K562 (cell line): ENCODE results near the gene YES1. TPM values are rescaled to one million over a fixed set of nuclear protein-coding genes. Genes with fewer than 3 reads are reported as not detected.

Experiments used
- CBX8 ChIP-seq: fragments of 200-600 bp; sonication (generic); IDR thresholded peaks from 2 replicates; pipeline ENCODE4 v1.6.1; 2012; ENCODE audit warnings: borderline replicate concordance, mixed run types, low read depth, mild to moderate bottlenecking, moderate library complexity, mixed read lengths, low read length, control low read depth, inconsistent platforms; ENCODE audit not compliant: poor library complexity, severe bottlenecking; ENCODE audit errors: extremely low read depth
- HDAC6 ChIP-seq: IDR thresholded peaks from 2 replicates; pipeline ENCODE4 v1.6.1; 2012; ENCODE audit warnings: low read depth, mild to moderate bottlenecking, control low read depth, inconsistent platforms, low read length, moderate library complexity
- HDGF ChIP-seq: fragments of 450-650 bp; IDR thresholded peaks from 2 replicates; pipeline ENCODE4 v1.6.1; 2016
- IRF2 ChIP-seq: sonication (generic); formaldehyde crosslinking; IDR thresholded peaks from 2 replicates; pipeline ENCODE4 v1.8.1; 2022; ENCODE audit warnings: mild to moderate bottlenecking, missing genetic modification reagents
- MTA1 ChIP-seq: fragments of 450-650 bp; IDR thresholded peaks from 2 replicates; pipeline ENCODE4 v1.6.1; 2017; ENCODE audit warnings: borderline replicate concordance
- NFE2L1 ChIP-seq: fragments of 450-650 bp; IDR thresholded peaks from 2 replicates; pipeline ENCODE4 v1.6.1; 2016; ENCODE audit warnings: missing genetic modification characterization, low read depth, mild to moderate bottlenecking, missing compliant biosample characterization, moderate library complexity, borderline replicate concordance
- POLR2AphosphoS2 ChIP-seq: IDR thresholded peaks from 2 replicates; pipeline ENCODE4 v1.6.1; 2012; ENCODE audit warnings: low read length, improper control_type of control experiment
- SNIP1 ChIP-seq: fragments of 450-650 bp; IDR thresholded peaks from 2 replicates; pipeline ENCODE4 v1.7.1; 2017; ENCODE audit warnings: low read depth, mild to moderate bottlenecking
- TAF15 ChIP-seq: fragments of 200-400 bp; formaldehyde crosslinking; IDR thresholded peaks from 2 replicates; pipeline ENCODE4 v1.6.1; 2017; ENCODE audit warnings: mild to moderate bottlenecking, low read depth, low read length, moderate library complexity
- TCF3 ChIP-seq: sonication (generic); formaldehyde crosslinking; IDR thresholded peaks from 2 replicates; pipeline ENCODE4 v1.4.0; 2020; ENCODE audit warnings: mild to moderate bottlenecking, missing genetic modification reagents
- ZNF584 ChIP-seq: fragments of 200-800 bp; sonication (Bioruptor generic); IDR thresholded peaks from 2 replicates; pipeline ENCODE4 v1.6.1; 2016; ENCODE audit warnings: low read depth, mild to moderate bottlenecking, missing genetic modification characterization, missing compliant biosample characterization
- polyA plus RNA-seq, 8 experiments: library from polyadenylated mRNA; depleted of rRNA in 4 of 8; stranded (reverse) in 5 of 8; unstranded in 3 of 8; fragments of >200 nt; fragmentation: Nextera tagmentation in 2 of 8; fragmentation: Illumina TruSeq in 1 of 8; extraction: Ambion mirVana in 2 of 8; extraction: Trizol in 1 of 8; gene quantifications; 2 replicates each; pipeline versions ENCODE4 v1.2.1 to v1.2.3, GENCODE V29; 2011 to 2014; ENCODE audit warnings: inconsistent platforms in 1 of 8, missing spikeins in 1 of 8
- total RNA-seq, 7 experiments: library from RNA; depleted of rRNA in 6 of 7; stranded (reverse); fragments of >200 nt in 6 of 7; fragmentation: Illumina TruSeq in 2 of 7; extraction: Trizol in 2 of 7; gene quantifications; 2 replicates each; pipeline versions ENCODE4 v1.2.1 to v1.2.3, GENCODE V29; 2011 to 2021; ENCODE audit warnings: low replicate concordance in 1 of 7
- TF ChIP-seq, protein P1 (sequence below): fragments of 450-650 bp; conservative IDR thresholded peaks from 2 replicates; pipeline ENCODE4 v1.6.1; 2016; ENCODE audit warnings: missing genetic modification characterization, low read depth, mild to moderate bottlenecking, control low read depth, missing compliant biosample characterization
- TF ChIP-seq, protein P2 (sequence below): sonication (generic); IDR thresholded peaks from 2 replicates; pipeline ENCODE4 v1.6.1; 2016
- TF ChIP-seq, protein P3 (sequence below): fragments of 450-650 bp; IDR thresholded peaks from 2 replicates; pipeline ENCODE4 v1.6.1; 2016; ENCODE audit warnings: antibody characterized with exemption
- TF ChIP-seq, protein P4 (sequence below), 2 experiments: fragments of 450-650 bp in 1 of 2; sonication (generic) in 1 of 2; formaldehyde crosslinking in 1 of 2; IDR thresholded peaks; 2 replicates each; pipeline versions ENCODE4 v1.7.1 to v1.9.0; 2016 to 2022; ENCODE audit warnings: inconsistent platforms in 1 of 2, mild to moderate bottlenecking in 1 of 2, missing genetic modification reagents in 1 of 2

YES1 gene
- total and polyA plus RNA-seq, 9 of the 15 experiments (the other 6 are each of a cell fraction or from before 2014, with no cell fraction given) = 37.2 to 115 (median 77.7) TPM

DNA sequence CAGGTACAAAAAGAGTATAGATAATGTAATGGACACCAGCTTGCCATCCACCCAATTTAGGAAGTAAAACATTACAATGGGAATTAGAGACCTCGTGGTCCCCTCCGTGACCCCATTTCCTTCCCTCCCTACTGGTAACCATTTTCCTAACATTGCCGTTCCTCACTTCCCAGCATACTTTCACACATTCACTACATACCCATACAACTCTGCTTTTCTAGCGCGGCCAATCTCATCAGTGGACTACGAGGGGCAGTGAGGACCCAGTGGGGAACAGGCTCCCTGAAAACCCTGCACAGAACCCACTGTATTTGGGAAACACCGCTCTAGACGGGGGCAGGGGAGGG lies 100.8 kb downstream of the YES1 start (continued):
- TF ChIP-seq, protein P1, sequence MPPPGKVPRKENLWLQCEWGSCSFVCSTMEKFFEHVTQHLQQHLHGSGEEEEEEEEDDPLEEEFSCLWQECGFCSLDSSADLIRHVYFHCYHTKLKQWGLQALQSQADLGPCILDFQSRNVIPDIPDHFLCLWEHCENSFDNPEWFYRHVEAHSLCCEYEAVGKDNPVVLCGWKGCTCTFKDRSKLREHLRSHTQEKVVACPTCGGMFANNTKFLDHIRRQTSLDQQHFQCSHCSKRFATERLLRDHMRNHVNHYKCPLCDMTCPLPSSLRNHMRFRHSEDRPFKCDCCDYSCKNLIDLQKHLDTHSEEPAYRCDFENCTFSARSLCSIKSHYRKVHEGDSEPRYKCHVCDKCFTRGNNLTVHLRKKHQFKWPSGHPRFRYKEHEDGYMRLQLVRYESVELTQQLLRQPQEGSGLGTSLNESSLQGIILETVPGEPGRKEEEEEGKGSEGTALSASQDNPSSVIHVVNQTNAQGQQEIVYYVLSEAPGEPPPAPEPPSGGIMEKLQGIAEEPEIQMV (tag) = peak; percentile 99
- TF ChIP-seq MTA1 (no peak), TCF3 (no peak), POLR2AphosphoS2 (no peak), NFE2L1 (tag) (no peak), HDGF (no peak), CBX8 (no peak), TAF15 (no peak), HDAC6 (no peak), IRF2 (no peak), ZNF584 (CRISPR knock-in tag) (no peak), SNIP1 (no peak)
- TF ChIP-seq, protein P2, sequence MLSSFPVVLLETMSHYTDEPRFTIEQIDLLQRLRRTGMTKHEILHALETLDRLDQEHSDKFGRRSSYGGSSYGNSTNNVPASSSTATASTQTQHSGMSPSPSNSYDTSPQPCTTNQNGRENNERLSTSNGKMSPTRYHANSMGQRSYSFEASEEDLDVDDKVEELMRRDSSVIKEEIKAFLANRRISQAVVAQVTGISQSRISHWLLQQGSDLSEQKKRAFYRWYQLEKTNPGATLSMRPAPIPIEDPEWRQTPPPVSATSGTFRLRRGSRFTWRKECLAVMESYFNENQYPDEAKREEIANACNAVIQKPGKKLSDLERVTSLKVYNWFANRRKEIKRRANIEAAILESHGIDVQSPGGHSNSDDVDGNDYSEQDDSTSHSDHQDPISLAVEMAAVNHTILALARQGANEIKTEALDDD = no peak
- TF ChIP-seq, protein P3, sequence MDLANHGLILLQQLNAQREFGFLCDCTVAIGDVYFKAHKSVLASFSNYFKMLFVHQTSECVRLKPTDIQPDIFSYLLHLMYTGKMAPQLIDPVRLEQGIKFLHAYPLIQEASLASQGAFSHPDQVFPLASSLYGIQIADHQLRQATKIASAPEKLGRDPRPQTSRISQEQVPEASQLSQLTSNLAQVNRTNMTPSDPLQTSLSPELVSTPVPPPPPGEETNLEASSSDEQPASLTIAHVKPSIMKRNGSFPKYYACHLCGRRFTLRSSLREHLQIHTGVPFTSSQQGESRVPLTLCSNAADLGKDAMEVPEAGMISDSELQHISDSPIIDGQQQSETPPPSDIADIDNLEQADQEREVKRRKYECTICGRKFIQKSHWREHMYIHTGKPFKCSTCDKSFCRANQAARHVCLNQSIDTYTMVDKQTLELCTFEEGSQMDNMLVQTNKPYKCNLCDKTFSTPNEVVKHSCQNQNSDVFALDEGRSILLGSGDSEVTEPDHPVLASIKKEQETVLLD = 0 out of 2 replicates have a peak, but pooled peaks have one; percentile 30
- TF ChIP-seq, protein P4, sequence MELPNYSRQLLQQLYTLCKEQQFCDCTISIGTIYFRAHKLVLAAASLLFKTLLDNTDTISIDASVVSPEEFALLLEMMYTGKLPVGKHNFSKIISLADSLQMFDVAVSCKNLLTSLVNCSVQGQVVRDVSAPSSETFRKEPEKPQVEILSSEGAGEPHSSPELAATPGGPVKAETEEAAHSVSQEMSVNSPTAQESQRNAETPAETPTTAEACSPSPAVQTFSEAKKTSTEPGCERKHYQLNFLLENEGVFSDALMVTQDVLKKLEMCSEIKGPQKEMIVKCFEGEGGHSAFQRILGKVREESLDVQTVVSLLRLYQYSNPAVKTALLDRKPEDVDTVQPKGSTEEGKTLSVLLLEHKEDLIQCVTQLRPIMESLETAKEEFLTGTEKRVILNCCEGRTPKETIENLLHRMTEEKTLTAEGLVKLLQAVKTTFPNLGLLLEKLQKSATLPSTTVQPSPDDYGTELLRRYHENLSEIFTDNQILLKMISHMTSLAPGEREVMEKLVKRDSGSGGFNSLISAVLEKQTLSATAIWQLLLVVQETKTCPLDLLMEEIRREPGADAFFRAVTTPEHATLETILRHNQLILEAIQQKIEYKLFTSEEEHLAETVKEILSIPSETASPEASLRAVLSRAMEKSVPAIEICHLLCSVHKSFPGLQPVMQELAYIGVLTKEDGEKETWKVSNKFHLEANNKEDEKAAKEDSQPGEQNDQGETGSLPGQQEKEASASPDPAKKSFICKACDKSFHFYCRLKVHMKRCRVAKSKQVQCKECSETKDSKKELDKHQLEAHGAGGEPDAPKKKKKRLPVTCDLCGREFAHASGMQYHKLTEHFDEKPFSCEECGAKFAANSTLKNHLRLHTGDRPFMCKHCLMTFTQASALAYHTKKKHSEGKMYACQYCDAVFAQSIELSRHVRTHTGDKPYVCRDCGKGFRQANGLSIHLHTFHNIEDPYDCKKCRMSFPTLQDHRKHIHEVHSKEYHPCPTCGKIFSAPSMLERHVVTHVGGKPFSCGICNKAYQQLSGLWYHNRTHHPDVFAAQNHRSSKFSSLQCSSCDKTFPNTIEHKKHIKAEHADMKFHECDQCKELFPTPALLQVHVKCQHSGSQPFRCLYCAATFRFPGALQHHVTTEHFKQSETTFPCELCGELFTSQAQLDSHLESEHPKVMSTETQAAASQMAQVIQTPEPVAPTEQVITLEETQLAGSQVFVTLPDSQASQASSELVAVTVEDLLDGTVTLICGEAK (IDR thresholded peaks at IDR 0.05) = peak; percentile 58; the same call in 1 of the 2 replicates
- TF ChIP-seq, protein P4 (CRISPR knock-in tag; IDR thresholded peaks at IDR 0.05) = no peak
